ENCODE measurements around the gene MRGPRE. TPM values are rescaled to one million over a fixed set of nuclear protein-coding genes. Genes with fewer than 3 reads are reported as not detected.

The MRGPRE gene
- total RNA-seq, 3 donors from 2014 or later, result not detected

DNA sequence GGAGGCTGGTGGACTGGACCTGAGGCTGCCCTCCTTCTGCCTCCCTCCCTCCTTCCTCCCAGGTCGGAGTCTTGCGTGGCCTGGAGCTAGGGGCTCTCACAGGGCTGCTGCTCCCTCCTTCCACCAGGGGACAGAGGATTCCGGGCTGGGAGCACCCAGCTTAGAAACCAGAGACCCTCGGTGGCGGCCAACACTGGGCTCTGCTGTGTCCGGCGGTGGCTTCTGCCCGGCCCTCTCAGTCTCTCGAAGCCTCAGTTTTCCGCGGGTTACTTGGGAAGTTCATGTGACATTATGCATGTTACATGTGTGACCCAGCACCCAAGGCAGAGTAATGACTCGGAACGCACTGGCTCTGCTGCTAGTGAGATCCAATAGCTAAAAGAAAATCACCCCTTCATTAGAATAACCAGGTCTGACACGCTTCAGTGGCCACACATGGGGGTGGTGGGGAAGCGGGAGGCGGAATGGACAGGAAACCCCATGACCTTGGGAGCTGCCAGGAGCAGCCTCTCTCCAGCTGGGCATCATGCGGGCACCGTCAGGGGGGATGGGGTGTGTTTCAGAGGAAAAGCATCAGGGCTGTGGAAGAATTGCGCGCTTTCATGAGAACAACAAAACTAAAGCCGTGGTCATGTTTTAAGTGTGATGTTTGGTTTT, 7.7 kb downstream of the MRGPRE start:
- Histone ChIP-seq H3K36me3 (no peaks in the 10 kb centered on the region), H3K27ac (no peak overlapping the region), H3K27me3 (peaks cover 0 to 31% of the 10 kb centered on the region in 2 donors), H3K9me3 (no peaks in the 10 kb centered on the region), H3K4me3 (no peak overlapping the region), H3K4me1 (no peaks in the 10 kb centered on the region)
- DNase-seq (ENCODE audit: low spot score in 2 of 2), result no peak
- intact Hi-C loops (cut with DNase I; ENCODE audit: low total_unique reads), result no loop called here
- TF ChIP-seq, protein P1, sequence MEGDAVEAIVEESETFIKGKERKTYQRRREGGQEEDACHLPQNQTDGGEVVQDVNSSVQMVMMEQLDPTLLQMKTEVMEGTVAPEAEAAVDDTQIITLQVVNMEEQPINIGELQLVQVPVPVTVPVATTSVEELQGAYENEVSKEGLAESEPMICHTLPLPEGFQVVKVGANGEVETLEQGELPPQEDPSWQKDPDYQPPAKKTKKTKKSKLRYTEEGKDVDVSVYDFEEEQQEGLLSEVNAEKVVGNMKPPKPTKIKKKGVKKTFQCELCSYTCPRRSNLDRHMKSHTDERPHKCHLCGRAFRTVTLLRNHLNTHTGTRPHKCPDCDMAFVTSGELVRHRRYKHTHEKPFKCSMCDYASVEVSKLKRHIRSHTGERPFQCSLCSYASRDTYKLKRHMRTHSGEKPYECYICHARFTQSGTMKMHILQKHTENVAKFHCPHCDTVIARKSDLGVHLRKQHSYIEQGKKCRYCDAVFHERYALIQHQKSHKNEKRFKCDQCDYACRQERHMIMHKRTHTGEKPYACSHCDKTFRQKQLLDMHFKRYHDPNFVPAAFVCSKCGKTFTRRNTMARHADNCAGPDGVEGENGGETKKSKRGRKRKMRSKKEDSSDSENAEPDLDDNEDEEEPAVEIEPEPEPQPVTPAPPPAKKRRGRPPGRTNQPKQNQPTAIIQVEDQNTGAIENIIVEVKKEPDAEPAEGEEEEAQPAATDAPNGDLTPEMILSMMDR (IDR thresholded peaks at IDR 0.05), result no peak
- TF ChIP-seq POLR2AphosphoS5 (IDR thresholded peaks at IDR 0.05), result no peak
- no peak for TF ChIP-seq POLR2A (IDR thresholded peaks at IDR 0.05)

DNA sequence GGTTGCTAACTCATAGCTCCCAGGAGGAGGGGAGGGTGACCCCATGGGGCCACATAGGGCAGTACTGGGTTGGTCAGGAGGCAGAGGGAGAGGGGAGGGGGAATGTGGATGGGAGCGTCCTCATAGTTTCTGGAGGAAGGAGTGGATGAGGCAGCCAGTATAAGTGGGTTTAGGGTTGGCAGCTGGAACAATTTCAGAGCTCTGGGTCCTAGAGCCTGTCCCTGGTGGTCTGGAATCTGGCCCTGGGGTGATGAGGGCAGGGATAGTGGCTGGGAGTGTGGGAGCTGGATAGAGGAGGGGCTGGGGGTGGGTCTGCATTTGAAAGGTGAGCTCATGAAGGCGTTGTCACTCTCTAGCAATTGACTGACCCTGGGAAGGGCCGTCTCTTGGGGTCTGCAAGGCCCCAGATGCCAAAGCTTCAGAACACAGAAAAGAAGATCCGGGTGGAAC, 8.3 kb downstream of the MRGPRE start:
- H3K4me1 ChIP-seq, result no peaks in the 10 kb centered on the region
- no peak overlapping the region for H3K4me3 ChIP-seq
- no peak for TF ChIP-seq POLR2AphosphoS5 (IDR thresholded peaks at IDR 0.05)
- TF ChIP-seq, protein P1 (IDR thresholded peaks at IDR 0.05), result no peak
- TF ChIP-seq POLR2A (IDR thresholded peaks at IDR 0.05), result no peak
- no peaks in the 10 kb centered on the region for H3K9me3 ChIP-seq
- intact Hi-C loops (cut with DNase I; ENCODE audit: low total_unique reads), result no loop called here
- H3K27ac ChIP-seq, result no peak overlapping the region
- H3K27me3 ChIP-seq, result peaks cover 0 to 30% of the 10 kb centered on the region in 2 donors
- no peak for DNase-seq (ENCODE audit: low spot score in 2 of 2)
- H3K36me3 ChIP-seq, result no peaks in the 10 kb centered on the region

DNA sequence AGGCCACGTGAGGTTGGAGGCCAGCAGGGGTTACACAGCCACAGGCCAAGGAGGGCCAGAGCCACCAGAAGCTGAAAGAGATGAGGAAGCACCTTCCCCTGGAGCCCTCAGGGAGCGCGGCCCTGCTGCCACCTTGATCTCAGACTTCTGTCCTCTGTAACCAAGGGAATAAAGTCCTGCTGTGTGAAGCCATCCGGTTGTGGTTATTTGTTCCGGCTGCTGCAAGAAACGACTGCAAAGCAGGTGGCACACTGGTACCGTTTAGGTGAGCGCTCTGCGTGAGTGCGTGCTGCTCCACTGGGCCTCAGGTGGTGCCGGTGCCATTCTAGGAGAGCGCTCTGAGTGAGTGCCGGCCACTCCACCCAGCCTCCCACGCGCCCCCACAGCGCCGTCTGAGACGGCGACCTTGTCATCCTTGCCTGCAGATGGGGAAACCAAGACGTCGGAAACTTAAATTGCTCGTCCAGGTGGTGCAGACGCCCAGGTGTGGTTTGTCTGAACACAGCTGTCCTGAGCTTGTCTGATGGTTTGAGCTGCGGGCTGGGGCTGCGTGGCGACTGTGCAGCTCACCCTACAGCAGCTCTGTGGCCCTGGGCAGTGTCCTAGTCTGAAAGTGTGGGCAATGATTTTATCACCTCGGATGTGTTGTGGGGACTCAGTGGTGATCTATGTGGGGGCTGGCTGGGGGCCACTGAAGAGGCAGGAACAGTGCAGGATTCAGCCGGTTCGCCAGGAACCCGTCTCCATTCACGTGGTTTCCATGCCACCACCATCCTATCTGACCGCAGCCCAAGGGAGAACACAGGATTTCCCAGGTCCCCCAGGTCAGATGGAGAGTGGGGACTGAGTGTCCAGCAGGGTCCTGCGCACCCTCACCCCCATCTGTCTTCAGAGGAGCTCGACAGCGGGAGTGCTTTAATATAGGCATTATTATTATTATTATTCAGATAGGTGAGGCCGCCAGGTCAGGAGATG, 9.0 kb downstream of the MRGPRE start:
- no peak overlapping the region for H3K27ac ChIP-seq
- intact Hi-C loops (cut with DNase I; ENCODE audit: low total_unique reads), result no loop called here
- no peak overlapping the region for H3K4me3 ChIP-seq
- H3K36me3 ChIP-seq, result no peaks in the 10 kb centered on the region
- no peaks in the 10 kb centered on the region for H3K9me3 ChIP-seq
- H3K27me3 ChIP-seq, result peaks cover 0 to 30% of the 10 kb centered on the region in 2 donors
- TF ChIP-seq POLR2AphosphoS5 (IDR thresholded peaks at IDR 0.05) (no peak), POLR2A (IDR thresholded peaks at IDR 0.05) (no peak)
- TF ChIP-seq, protein P1 (IDR thresholded peaks at IDR 0.05), result no peak
- DNase-seq (ENCODE audit: low spot score in 2 of 2), result no peak
- H3K4me1 ChIP-seq, result no peaks in the 10 kb centered on the region

DNA sequence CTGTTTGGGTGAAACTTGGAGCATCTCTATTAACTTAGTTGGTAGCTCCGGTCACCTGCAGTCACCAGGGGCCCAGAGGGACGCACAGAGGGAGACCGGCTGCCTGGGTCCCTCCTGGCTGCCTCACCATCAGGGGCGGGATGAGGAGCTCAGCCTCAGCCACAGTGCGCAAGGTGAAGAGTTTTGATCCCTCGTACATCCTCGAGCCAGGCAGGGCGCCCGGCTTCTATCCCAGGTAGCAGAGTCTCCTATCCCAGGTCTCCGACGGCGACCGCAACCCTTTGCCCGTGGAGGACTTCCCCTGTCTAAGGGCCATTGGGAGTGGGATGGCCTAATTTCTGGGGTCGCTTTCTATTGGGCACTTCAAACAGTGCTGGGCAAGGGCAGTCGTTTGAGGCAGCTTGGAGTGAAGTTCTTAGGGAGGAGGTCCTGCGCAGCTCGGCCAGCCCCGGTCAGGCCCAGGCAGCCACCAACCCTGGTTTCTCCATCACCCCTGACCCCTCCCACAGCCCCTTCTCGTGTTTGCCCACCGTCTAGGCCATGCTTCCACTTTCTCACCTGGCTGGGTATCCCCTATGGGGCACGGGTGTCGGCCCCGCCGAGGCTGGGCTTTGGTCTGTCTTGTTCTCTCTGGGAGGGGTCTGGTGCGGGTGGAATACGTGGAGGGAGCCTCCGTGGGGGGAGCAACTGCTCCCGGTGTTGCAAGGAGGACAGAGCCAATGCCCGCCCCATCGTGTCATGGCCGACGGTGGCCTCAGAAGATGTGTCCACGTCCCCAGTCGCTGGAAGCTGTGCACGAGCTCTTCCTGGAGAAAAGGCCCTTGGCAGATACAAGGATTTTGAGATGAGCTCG, 10.0 kb downstream of the MRGPRE start:
- Histone ChIP-seq H3K4me3 (no peak overlapping the region), H3K27me3 (peaks cover 0 to 30% of the 10 kb centered on the region in 2 donors), H3K36me3 (no peaks in the 10 kb centered on the region), H3K27ac (no peak overlapping the region), H3K4me1 (no peaks in the 10 kb centered on the region), H3K9me3 (no peaks in the 10 kb centered on the region)
- peak in 1 of 2 donors; percentile 38 for DNase-seq (ENCODE audit: low spot score in 2 of 2)
- intact Hi-C loops (cut with DNase I; ENCODE audit: low total_unique reads), result no loop called here
- TF ChIP-seq POLR2AphosphoS5 (IDR thresholded peaks at IDR 0.05) (no peak), POLR2A (IDR thresholded peaks at IDR 0.05) (no peak)
- TF ChIP-seq, protein P1 (IDR thresholded peaks at IDR 0.05), result no peak

All from breast epithelium (tissue), 4 donors.